HG03064 (cell line): ENCODE results near the gene SHISA9.

ENCODE experiments used
- ATAC-seq: cut with Tn5 transposase; IDR thresholded peaks from one replicate; pipeline ENCODE4 v1.9.1; 2021; ENCODE audit warnings: low read depth; ENCODE audit not compliant: unreplicated experiment

Gene SHISA9

GRCh38 chr16:13106464-13106863 is 205.1 kb downstream of the SHISA9 start:
- no peak for ATAC-seq

- no peak for ATAC-seq
Measured at GRCh38 chr16:13108126-13108525, 206.7 kb downstream of the SHISA9 start.

- ATAC-seq = no peak
Measured at GRCh38 chr16:13109171-13109570, 207.8 kb downstream of the SHISA9 start.

GRCh38 chr16:13110124-13110796 is 208.9 kb downstream of the SHISA9 start:
- no peak for ATAC-seq

GRCh38 chr16:13111747-13112146 is 210.3 kb downstream of the SHISA9 start:
- ATAC-seq = no peak

- ATAC-seq = no peak
Measured at GRCh38 chr16:13113741-13114140, 212.3 kb downstream of the SHISA9 start.

GRCh38 chr16:13118091-13118490 is 216.7 kb downstream of the SHISA9 start:
- no peak for ATAC-seq

- ATAC-seq = no peak
Measured at GRCh38 chr16:13120091-13120490, 218.7 kb downstream of the SHISA9 start.

- ATAC-seq = no peak
Measured at GRCh38 chr16:13120557-13120956, 219.2 kb downstream of the SHISA9 start.

GRCh38 chr16:13123991-13124390 is 222.6 kb downstream of the SHISA9 start:
- no peak for ATAC-seq

GRCh38 chr16:13127144-13127543 is 225.7 kb downstream of the SHISA9 start:
- no peak for ATAC-seq

- no peak for ATAC-seq
Measured at GRCh38 chr16:13130586-13130985, 229.2 kb downstream of the SHISA9 start.

GRCh38 chr16:13134836-13135235 is 233.4 kb downstream of the SHISA9 start:
- no peak for ATAC-seq

GRCh38 chr16:13136901-13137300 is 235.5 kb downstream of the SHISA9 start:
- no peak for ATAC-seq

- no peak for ATAC-seq
Measured at GRCh38 chr16:13138528-13138927, 237.1 kb downstream of the SHISA9 start.

GRCh38 chr16:13139661-13140241 is 238.4 kb downstream of the SHISA9 start:
- no peak for ATAC-seq

- ATAC-seq = no peak
Measured at GRCh38 chr16:13143551-13143950, 242.2 kb downstream of the SHISA9 start.

GRCh38 chr16:13146829-13147228 is 245.4 kb downstream of the SHISA9 start:
- no peak for ATAC-seq

GRCh38 chr16:13148294-13148693 is 246.9 kb downstream of the SHISA9 start:
- no peak for ATAC-seq

- no peak for ATAC-seq
Measured at GRCh38 chr16:13148836-13149235, 247.4 kb downstream of the SHISA9 start.

- no peak for ATAC-seq
Measured at GRCh38 chr16:13150181-13150885, 248.9 kb downstream of the SHISA9 start.

- no peak for ATAC-seq
Measured at GRCh38 chr16:13153696-13154095, 252.3 kb downstream of the SHISA9 start.
